A549 (cell line): ENCODE measurements around the gene AK8. TPM values are rescaled to one million over a fixed set of nuclear protein-coding genes. Genes with fewer than 3 reads are reported as not detected.

Experiments used
- ATAC-seq, 2 experiments: fragments of 200-7000 bp in 1 of 2; fragments of >200 bp in 1 of 2; cut with Nextera tagmentation in 1 of 2; cut with Tn5 transposase in 1 of 2; 3 replicates each; pipeline versions ENCODE4 v1.8.0 to v1.9.1; 2018 to 2020; ENCODE audit warnings: mild to moderate bottlenecking in 1 of 2, moderate library complexity in 1 of 2
- CTCF ChIA-PET: fragments of 300-600 bp; sonication (Branson Sonifier 250); formaldehyde crosslinking; extraction: SDS; loops from one replicate; lab custom pipeline; 2021; ENCODE audit warnings: antibody characterized with exemption, inconsistent platforms; lab: Yijun Ruan, JAX
- POLR2A ChIA-PET: fragments of 350-600 bp; formaldehyde crosslinking; extraction: SDS; loops from one replicate; lab custom pipeline; 2021; ENCODE audit warnings: antibody characterized with exemption, inconsistent platforms; lab: Yijun Ruan, JAX
- DNase-seq, 2 experiments: peaks; one replicate each; pipeline versions ENCODE4 v3.0.0 to v3.0.0-alpha.2; 2011 to 2016; ENCODE audit warnings: low read depth in 1 of 2, low spot score in 1 of 2
- FAIRE-seq: peaks from 2 replicates; lab custom pipeline; 2011; peaks lifted over from hg19 to GRCh38; lab: Jason Lieb, UNC
- H3K27ac ChIP-seq, 2 experiments: fragments of >200 bp; sonication (Bioruptor Twin); formaldehyde crosslinking; 3 replicates each; pipeline ENCODE4 v1.5.1; 2016 to 2017
- H3K4me1 ChIP-seq: fragments of >200 bp; sonication (Bioruptor Twin); formaldehyde crosslinking; 3 replicates; pipeline ENCODE4 v1.6.1; 2016
- H3K4me2 ChIP-seq: fragments of >200 bp; sonication (Bioruptor Twin); formaldehyde crosslinking; 3 replicates; pipeline ENCODE4 v1.6.1; 2016
- H3K4me3 ChIP-seq: fragments of >200 bp; sonication (Bioruptor Twin); formaldehyde crosslinking; 3 replicates; pipeline ENCODE4 v1.5.1; 2016
- H3K9me3 ChIP-seq: fragments of >200 bp; sonication (Bioruptor Twin); formaldehyde crosslinking; 3 replicates; pipeline ENCODE4 v1.6.1; 2016
- ATOH8 ChIP-seq: fragments of 250-450 bp; sonication (Bioruptor Pico); IDR thresholded peaks from 2 replicates; pipeline ENCODE4 v1.5.0; 2020; ENCODE audit warnings: low read depth, mild to moderate bottlenecking, moderate library complexity
- EHF ChIP-seq: fragments of 250-450 bp; sonication (Bioruptor Pico); IDR thresholded peaks from 2 replicates; pipeline ENCODE4 v1.5.0; 2020; ENCODE audit warnings: mild to moderate bottlenecking
- EHMT2 ChIP-seq: fragments of 200-600 bp; sonication (generic); IDR thresholded peaks from 2 replicates; pipeline ENCODE4 v1.6.1; 2016; ENCODE audit warnings: antibody characterized with exemption, low read depth, mild to moderate bottlenecking, moderate library complexity
- GATA3 ChIP-seq: IDR thresholded peaks from 2 replicates; pipeline ENCODE4 v1.6.1; 2012; ENCODE audit warnings: borderline replicate concordance
- HOXB5 ChIP-seq: fragments of 250-450 bp; sonication (Bioruptor Pico); IDR thresholded peaks from 2 replicates; pipeline ENCODE4 v1.5.0; 2020; ENCODE audit warnings: mild to moderate bottlenecking, moderate library complexity
- JUN ChIP-seq, 2 experiments: fragments of >200 bp; sonication (Bioruptor Twin); formaldehyde crosslinking; IDR thresholded peaks; 2 replicates in 1 of 2; 3 replicates in 1 of 2; pipeline ENCODE4 v1.6.1; 2016 to 2017
- KDM1A ChIP-seq: fragments of 200-600 bp; sonication (generic); IDR thresholded peaks from 2 replicates; pipeline ENCODE4 v1.6.1; 2016; ENCODE audit warnings: low read depth, mild to moderate bottlenecking
- KDM5A ChIP-seq: fragments of 200-600 bp; sonication (generic); IDR thresholded peaks from 2 replicates; pipeline ENCODE4 v1.6.1; 2016; ENCODE audit warnings: antibody characterized with exemption, mild to moderate bottlenecking
- MAFK ChIP-seq: fragments of 450-650 bp; IDR thresholded peaks from 2 replicates; pipeline ENCODE4 v1.6.1; 2014; ENCODE audit not compliant: partially characterized antibody
- NFE2L2 ChIP-seq: fragments of 150-350 bp; conservative IDR thresholded peaks from 2 replicates; pipeline ENCODE4 v1.6.1; 2014; ENCODE audit warnings: low read length
- POLR2AphosphoS2 ChIP-seq: conservative IDR thresholded peaks from 2 replicates; pipeline ENCODE4 v1.6.1; 2012; ENCODE audit warnings: low read length, improper control_type of control experiment, inconsistent platforms
- RAD21 ChIP-seq, 2 experiments: fragments of >200 bp in 1 of 2; sonication (Bioruptor Twin) in 1 of 2; formaldehyde crosslinking in 1 of 2; IDR thresholded peaks in 1 of 2; conservative IDR thresholded peaks in 1 of 2; 2 replicates in 1 of 2; 3 replicates in 1 of 2; pipeline ENCODE4 v1.6.1; 2012 to 2018; ENCODE audit warnings: inconsistent platforms in 1 of 2
- REST ChIP-seq: fragments of 200-600 bp; sonication (generic); IDR thresholded peaks from 2 replicates; pipeline ENCODE4 v1.6.1; 2016; ENCODE audit warnings: antibody characterized with exemption, mild to moderate bottlenecking, moderate library complexity
- RFX5 ChIP-seq: fragments of 450-650 bp; IDR thresholded peaks from 2 replicates; pipeline ENCODE4 v1.7.1; 2014; ENCODE audit warnings: antibody characterized with exemption, mild to moderate bottlenecking, moderate library complexity
- TFCP2L1 ChIP-seq: fragments of 250-450 bp; sonication (Bioruptor Pico); IDR thresholded peaks from 2 replicates; pipeline ENCODE4 v1.5.0; 2021; ENCODE audit warnings: mild to moderate bottlenecking
- ZC3H11A ChIP-seq: fragments of 450-650 bp; IDR thresholded peaks from 2 replicates; pipeline ENCODE4 v1.6.1; 2014; ENCODE audit warnings: antibody characterized with exemption, mild to moderate bottlenecking
- ZNF302 ChIP-seq: fragments of 250-450 bp; sonication (Bioruptor Pico); IDR thresholded peaks from 2 replicates; pipeline ENCODE4 v1.9.0; 2021; ENCODE audit warnings: inconsistent platforms, mild to moderate bottlenecking, moderate library complexity
- WGBS: methylation state at CpG from one replicate; pipeline ENCODE4 v1.1.6; 2017; ENCODE audit errors: missing lambda C conversion rate; 5-methylcytosine and 5-hydroxymethylcytosine counted together
- polyA plus RNA-seq, 4 experiments: library from polyadenylated mRNA; depleted of rRNA in 3 of 4; stranded (reverse); fragments of >200 nt; fragmentation: RNase III in 1 of 4; extraction: RNeasy Plus Mini Kit Qiagen cat#74134 plus additional on column Dnase treatment in 1 of 4; gene quantifications; 2 replicates in 3 of 4; 3 replicates in 1 of 4; pipeline ENCODE4 v1.2.3, GENCODE V29; 2011 to 2017
- TF ChIP-seq, protein P1 (sequence below): IDR thresholded peaks from 2 replicates; pipeline ENCODE4 v1.6.1; 2012
- TF ChIP-seq, protein P2 (sequence below): fragments of 250-450 bp; sonication (Bioruptor Pico); IDR thresholded peaks from 2 replicates; pipeline ENCODE4 v1.5.0; 2021; ENCODE audit warnings: mild to moderate bottlenecking, moderate library complexity, borderline replicate concordance

AK8 gene
- polyA plus RNA-seq, 2 of the 4 experiments (the other 2 are of a cell fraction), result 0.61 to 0.63 TPM

GRCh38 chr9:132823370-132824145 is 54.5 kb downstream of the AK8 start:
- Histone ChIP-seq H3K4me2 (no peak overlapping the region), H3K4me3 (no peak overlapping the region), H3K4me1 (no peaks in the 10 kb centered on the region), H3K9me3 (no peaks in the 10 kb centered on the region), H3K27ac (no peak overlapping the region)
- no peak for TF ChIP-seq ATOH8
- TF ChIP-seq RFX5, result no peak
- TF ChIP-seq KDM1A, result no peak
- TF ChIP-seq REST, result no peak
- TF ChIP-seq ZC3H11A, result no peak
- TF ChIP-seq, protein P1, sequence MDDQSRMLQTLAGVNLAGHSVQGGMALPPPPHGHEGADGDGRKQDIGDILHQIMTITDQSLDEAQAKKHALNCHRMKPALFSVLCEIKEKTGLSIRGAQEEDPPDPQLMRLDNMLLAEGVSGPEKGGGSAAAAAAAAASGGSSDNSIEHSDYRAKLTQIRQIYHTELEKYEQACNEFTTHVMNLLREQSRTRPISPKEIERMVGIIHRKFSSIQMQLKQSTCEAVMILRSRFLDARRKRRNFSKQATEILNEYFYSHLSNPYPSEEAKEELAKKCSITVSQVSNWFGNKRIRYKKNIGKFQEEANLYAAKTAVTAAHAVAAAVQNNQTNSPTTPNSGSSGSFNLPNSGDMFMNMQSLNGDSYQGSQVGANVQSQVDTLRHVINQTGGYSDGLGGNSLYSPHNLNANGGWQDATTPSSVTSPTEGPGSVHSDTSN, result no peak
- TF ChIP-seq, protein P2, sequence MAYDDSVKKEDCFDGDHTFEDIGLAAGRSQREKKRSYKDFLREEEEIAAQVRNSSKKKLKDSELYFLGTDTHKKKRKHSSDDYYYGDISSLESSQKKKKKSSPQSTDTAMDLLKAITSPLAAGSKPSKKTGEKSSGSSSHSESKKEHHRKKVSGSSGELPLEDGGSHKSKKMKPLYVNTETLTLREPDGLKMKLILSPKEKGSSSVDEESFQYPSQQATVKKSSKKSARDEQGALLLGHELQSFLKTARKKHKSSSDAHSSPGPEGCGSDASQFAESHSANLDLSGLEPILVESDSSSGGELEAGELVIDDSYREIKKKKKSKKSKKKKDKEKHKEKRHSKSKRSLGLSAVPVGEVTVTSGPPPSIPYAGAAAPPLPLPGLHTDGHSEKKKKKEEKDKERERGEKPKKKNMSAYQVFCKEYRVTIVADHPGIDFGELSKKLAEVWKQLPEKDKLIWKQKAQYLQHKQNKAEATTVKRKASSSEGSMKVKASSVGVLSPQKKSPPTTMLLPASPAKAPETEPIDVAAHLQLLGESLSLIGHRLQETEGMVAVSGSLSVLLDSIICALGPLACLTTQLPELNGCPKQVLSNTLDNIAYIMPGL (CRISPR knock-in tag), result no peak
- no peak for TF ChIP-seq NFE2L2
- no peak for TF ChIP-seq RAD21 (conservative IDR thresholded peaks at IDR 0.05 in 1 of 2, IDR thresholded peaks at IDR 0.05 in 1 of 2)
- no peak for TF ChIP-seq JUN (IDR thresholded peaks at IDR 0.05)
- no peak for TF ChIP-seq TFCP2L1
- no peak for TF ChIP-seq HOXB5 (CRISPR knock-in tag)
- TF ChIP-seq MAFK, result no peak
- no peak for TF ChIP-seq EHF (CRISPR knock-in tag)
- TF ChIP-seq GATA3, result no peak
- no peak for TF ChIP-seq EHMT2
- no peak for TF ChIP-seq POLR2AphosphoS2
- no peak for TF ChIP-seq KDM5A
- no peak for TF ChIP-seq ZNF302
- WGBS, result 60% methylated on average over 17 of the region's 18 CpGs
- POLR2A ChIA-PET, result no interaction called here
- no peak for DNase-seq
- FAIRE-seq, result no peak
- ATAC-seq, result peak in 1 of 2 experiments; percentile 32; a peak in 3 of 6 replicates
- CTCF ChIA-PET, result no interaction called here
